ENCODE results near the gene MLPH.

GRCh38 chr2:237603718-237604362 lies 116.8 kb downstream of the MLPH start:
- no peak for TF ChIP-seq GATA3 (IDR thresholded peaks at IDR 0.05; ENCODE audit: low read depth, low read length)
- TF ChIP-seq GATA2 (IDR thresholded peaks at IDR 0.05; ENCODE audit: low read depth, low read length): no peak
